Sigmoid colon (tissue), 3 donors: ENCODE results near the gene ACTR10.

Experiments used
- POLR2A ChIP-seq, 2 donors: fragments of 450-650 bp; IDR thresholded peaks; one replicate each; pipeline ENCODE4 v1.6.1; 2016; ENCODE audit warnings: antibody characterized with exemption in 2 of 2, mild to moderate bottlenecking in 2 of 2, moderate library complexity in 2 of 2
- TF ChIP-seq, protein P1 (sequence below), 4 experiments: fragments of 450-650 bp in 3 of 4; fragments of 200-600 bp in 1 of 4; IDR thresholded peaks; one replicate each; pipeline ENCODE4 v1.5.1; 2016 to 2019; ENCODE audit warnings: antibody characterized with exemption in 4 of 4, mild to moderate bottlenecking in 3 of 4, moderate library complexity in 2 of 4

DNA sequence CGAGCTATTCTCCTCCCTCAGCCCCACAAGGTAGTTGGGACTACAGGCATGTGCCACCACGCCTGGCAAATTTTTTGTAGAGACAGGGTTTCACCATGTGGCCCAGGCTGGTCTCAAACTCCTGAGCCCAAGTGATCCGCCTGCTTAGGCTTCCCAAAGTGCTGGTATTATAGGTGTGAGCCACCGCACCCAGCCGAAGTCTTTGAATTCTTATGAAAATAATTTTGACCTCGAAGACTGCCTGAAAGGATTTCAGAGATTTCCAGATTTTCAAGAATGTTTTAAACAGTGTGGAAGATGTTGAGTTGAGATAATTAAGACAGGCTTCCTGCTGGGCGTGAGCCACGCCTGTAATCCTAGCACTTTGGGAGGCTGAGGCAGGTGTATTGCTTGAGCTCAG, 49.7 kb downstream of the ACTR10 start:
- TF ChIP-seq, protein P1, sequence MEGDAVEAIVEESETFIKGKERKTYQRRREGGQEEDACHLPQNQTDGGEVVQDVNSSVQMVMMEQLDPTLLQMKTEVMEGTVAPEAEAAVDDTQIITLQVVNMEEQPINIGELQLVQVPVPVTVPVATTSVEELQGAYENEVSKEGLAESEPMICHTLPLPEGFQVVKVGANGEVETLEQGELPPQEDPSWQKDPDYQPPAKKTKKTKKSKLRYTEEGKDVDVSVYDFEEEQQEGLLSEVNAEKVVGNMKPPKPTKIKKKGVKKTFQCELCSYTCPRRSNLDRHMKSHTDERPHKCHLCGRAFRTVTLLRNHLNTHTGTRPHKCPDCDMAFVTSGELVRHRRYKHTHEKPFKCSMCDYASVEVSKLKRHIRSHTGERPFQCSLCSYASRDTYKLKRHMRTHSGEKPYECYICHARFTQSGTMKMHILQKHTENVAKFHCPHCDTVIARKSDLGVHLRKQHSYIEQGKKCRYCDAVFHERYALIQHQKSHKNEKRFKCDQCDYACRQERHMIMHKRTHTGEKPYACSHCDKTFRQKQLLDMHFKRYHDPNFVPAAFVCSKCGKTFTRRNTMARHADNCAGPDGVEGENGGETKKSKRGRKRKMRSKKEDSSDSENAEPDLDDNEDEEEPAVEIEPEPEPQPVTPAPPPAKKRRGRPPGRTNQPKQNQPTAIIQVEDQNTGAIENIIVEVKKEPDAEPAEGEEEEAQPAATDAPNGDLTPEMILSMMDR (IDR thresholded peaks at IDR 0.05), result no peak
- TF ChIP-seq POLR2A (IDR thresholded peaks at IDR 0.05), result no peak
